Measurements from ENCODE around the gene TFEB.

The TFEB gene

GRCh38 chr6:41638935-41639808 is 96.2 kb downstream of the TFEB start:
- no peak for DNase-seq (ENCODE audit: low spot score in 2 of 2)
- Mint-ChIP-seq H3K4me3 (peak overlapping the region; percentile 49), H3K36me3 (ENCODE audit: insufficient read depth) (peaks cover 2% of the 10 kb centered on the region)

GRCh38 chr6:41638002-41638934 is 97.1 kb downstream of the TFEB start, which contains the start of gene MDFI:
MDFI (plus strand) TSS chr6:41638468; CDS start chr6:41638750, 282 bp downstream.
- DNase-seq (ENCODE audit: low spot score in 2 of 2): no peak
- H3K9me3 Mint-ChIP-seq: no peaks in the 10 kb centered on the region
- no peak within 1 kb of the TSS for H3K27ac Mint-ChIP-seq (ENCODE audit: low read depth)
- no peak for ATAC-seq (replicated peaks; ENCODE audit: extremely low read depth, poor library complexity, severe bottlenecking)
- H3K4me1 Mint-ChIP-seq: peaks cover 7% of the 10 kb centered on the region
- peaks cover 86% of the 10 kb centered on the region for H3K27me3 Mint-ChIP-seq
- peaks cover 2% of the 10 kb centered on the region for H3K36me3 Mint-ChIP-seq (ENCODE audit: insufficient read depth)
- peak within 1 kb of the TSS; percentile 59 for H3K4me3 Mint-ChIP-seq

More at GRCh38 chr6:41638935-41639808, 96.2 kb downstream of the TFEB start:
- no peak for ATAC-seq (replicated peaks; ENCODE audit: extremely low read depth, poor library complexity, severe bottlenecking)
- Mint-ChIP-seq H3K9me3 (no peaks in the 10 kb centered on the region), H3K27me3 (peaks cover 84% of the 10 kb centered on the region), H3K4me1 (peaks cover 8% of the 10 kb centered on the region), H3K27ac (ENCODE audit: low read depth) (no peak overlapping the region)

- Mint-ChIP-seq H3K9me3 (no peaks in the 10 kb centered on the region), H3K4me1 (peaks cover 4% of the 10 kb centered on the region), H3K36me3 (ENCODE audit: insufficient read depth) (peaks cover 2% of the 10 kb centered on the region), H3K4me3 (peak overlapping the region; percentile 59), H3K27ac (ENCODE audit: low read depth) (no peak overlapping the region), H3K27me3 (peaks cover 78% of the 10 kb centered on the region)
- DNase-seq (ENCODE audit: low spot score in 2 of 2): no peak
- no peak for ATAC-seq (replicated peaks; ENCODE audit: extremely low read depth, poor library complexity, severe bottlenecking)
Observed at GRCh38 chr6:41637194-41638001, 98.0 kb downstream of the TFEB start.

GRCh38 chr6:41636833-41637193 is 98.6 kb downstream of the TFEB start:
- H3K27ac Mint-ChIP-seq (ENCODE audit: low read depth): no peak overlapping the region
- H3K4me1 Mint-ChIP-seq: peaks cover 4% of the 10 kb centered on the region
- H3K9me3 Mint-ChIP-seq: no peaks in the 10 kb centered on the region
- H3K4me3 Mint-ChIP-seq: no peak overlapping the region
- no peak for DNase-seq (ENCODE audit: low spot score in 2 of 2)
- peaks cover 2% of the 10 kb centered on the region for H3K36me3 Mint-ChIP-seq (ENCODE audit: insufficient read depth)
- peaks cover 72% of the 10 kb centered on the region for H3K27me3 Mint-ChIP-seq
- ATAC-seq (replicated peaks; ENCODE audit: extremely low read depth, poor library complexity, severe bottlenecking): no peak

GRCh38 chr6:41635365-41635764 is 100.0 kb downstream of the TFEB start:
- no peak overlapping the region for H3K4me3 Mint-ChIP-seq
- H3K27me3 Mint-ChIP-seq: peaks cover 58% of the 10 kb centered on the region
- no peak for ATAC-seq (replicated peaks; ENCODE audit: extremely low read depth, poor library complexity, severe bottlenecking)
- no peak overlapping the region for H3K27ac Mint-ChIP-seq (ENCODE audit: low read depth)
- H3K4me1 Mint-ChIP-seq: peaks cover 4% of the 10 kb centered on the region
- no peak for DNase-seq (ENCODE audit: low spot score in 2 of 2)
- peaks cover 2% of the 10 kb centered on the region for H3K36me3 Mint-ChIP-seq (ENCODE audit: insufficient read depth)
- no peaks in the 10 kb centered on the region for H3K9me3 Mint-ChIP-seq

- Mint-ChIP-seq H3K36me3 (ENCODE audit: insufficient read depth) (peaks cover 2% of the 10 kb centered on the region), H3K4me1 (peaks cover 4% of the 10 kb centered on the region), H3K27me3 (peaks cover 51% of the 10 kb centered on the region), H3K4me3 (no peak overlapping the region), H3K9me3 (no peaks in the 10 kb centered on the region), H3K27ac (ENCODE audit: low read depth) (no peak overlapping the region)
- ATAC-seq (replicated peaks; ENCODE audit: extremely low read depth, poor library complexity, severe bottlenecking) (no peak), DNase-seq (ENCODE audit: low spot score in 2 of 2) (no peak)
Observed at GRCh38 chr6:41634657-41635056, 100.8 kb downstream of the TFEB start.

Measured in central memory CD8-positive, alpha-beta T cell (primary cell).